DOHH2 (cell line): ENCODE results near the gene KAT8.

Experiments used
- CTCF ChIP-seq: fragments of 200-600 bp; sonication (generic); IDR thresholded peaks from one replicate; pipeline ENCODE4 v1.5.1; 2014; ENCODE audit warnings: antibody characterized with exemption, mild to moderate bottlenecking, low read depth, low read length; ENCODE audit not compliant: poor library complexity, severe bottlenecking
- EZH2phosphoT487 ChIP-seq: fragments of 200-600 bp; sonication (generic); IDR thresholded peaks from 2 replicates; pipeline ENCODE4 v1.6.1; 2017; ENCODE audit warnings: borderline replicate concordance, mild to moderate bottlenecking, antibody characterized with exemption, low read length, moderate library complexity, mixed read lengths

GRCh38 chr16:31078597-31079341 is 38.7 kb upstream of the KAT8 start:
- TF ChIP-seq EZH2phosphoT487 (no peak), CTCF (no peak)
